SK-N-SH treated with all-trans-retinoic acid at 6 μM for 48 hours (cell line): Measurements from ENCODE around the gene PEX26.

ENCODE experiments used
- ARNTL ChIP-seq: fragments of 450-650 bp; formaldehyde crosslinking; IDR thresholded peaks from 2 replicates; pipeline ENCODE4 v1.5.0; 2020; ENCODE audit warnings: low read depth, mild to moderate bottlenecking, moderate library complexity, borderline replicate concordance
- ESRRG ChIP-seq: fragments of 250-450 bp; sonication (Bioruptor Pico); IDR thresholded peaks from 2 replicates; pipeline ENCODE4 v1.6.1; 2021; ENCODE audit warnings: mild to moderate bottlenecking
- PPARA ChIP-seq: fragments of 250-450 bp; sonication (Bioruptor Pico); IDR thresholded peaks from 2 replicates; pipeline ENCODE4 v1.5.0; 2020; ENCODE audit warnings: mild to moderate bottlenecking, borderline replicate concordance
- RARB ChIP-seq: fragments of 250-450 bp; sonication (Bioruptor Pico); IDR thresholded peaks from 2 replicates; pipeline ENCODE4 v1.8.0; 2021; ENCODE audit warnings: mild to moderate bottlenecking, moderate library complexity
- TCF4 ChIP-seq: fragments of 250-450 bp; sonication (Bioruptor Pico); IDR thresholded peaks from 2 replicates; pipeline ENCODE4 v1.8.0; 2021; ENCODE audit warnings: mild to moderate bottlenecking, moderate library complexity, borderline replicate concordance
- ZFP30 ChIP-seq: fragments of 450-650 bp; formaldehyde crosslinking; IDR thresholded peaks from 2 replicates; pipeline ENCODE4 v1.5.0; 2022; ENCODE audit warnings: mild to moderate bottlenecking, moderate library complexity
- ZNF70 ChIP-seq: fragments of 450-650 bp; formaldehyde crosslinking; IDR thresholded peaks from 2 replicates; pipeline ENCODE4 v1.5.0; 2020; ENCODE audit warnings: mild to moderate bottlenecking, moderate library complexity
- TF ChIP-seq, protein P1 (sequence below): fragments of 250-450 bp; sonication (Bioruptor Pico); IDR thresholded peaks from 2 replicates; pipeline ENCODE4 v1.8.0; 2020; ENCODE audit warnings: mild to moderate bottlenecking, moderate library complexity, borderline replicate concordance
- TF ChIP-seq, protein P2 (sequence below): fragments of 250-450 bp; sonication (Bioruptor Pico); IDR thresholded peaks from 2 replicates; pipeline ENCODE4 v1.8.0; 2021; ENCODE audit warnings: low read depth, mild to moderate bottlenecking, moderate library complexity, borderline replicate concordance
- TF ChIP-seq, protein P3 (sequence below): fragments of 250-450 bp; sonication (Bioruptor Pico); IDR thresholded peaks from 2 replicates; pipeline ENCODE4 v1.5.0; 2020; ENCODE audit warnings: mild to moderate bottlenecking, moderate library complexity

DNA sequence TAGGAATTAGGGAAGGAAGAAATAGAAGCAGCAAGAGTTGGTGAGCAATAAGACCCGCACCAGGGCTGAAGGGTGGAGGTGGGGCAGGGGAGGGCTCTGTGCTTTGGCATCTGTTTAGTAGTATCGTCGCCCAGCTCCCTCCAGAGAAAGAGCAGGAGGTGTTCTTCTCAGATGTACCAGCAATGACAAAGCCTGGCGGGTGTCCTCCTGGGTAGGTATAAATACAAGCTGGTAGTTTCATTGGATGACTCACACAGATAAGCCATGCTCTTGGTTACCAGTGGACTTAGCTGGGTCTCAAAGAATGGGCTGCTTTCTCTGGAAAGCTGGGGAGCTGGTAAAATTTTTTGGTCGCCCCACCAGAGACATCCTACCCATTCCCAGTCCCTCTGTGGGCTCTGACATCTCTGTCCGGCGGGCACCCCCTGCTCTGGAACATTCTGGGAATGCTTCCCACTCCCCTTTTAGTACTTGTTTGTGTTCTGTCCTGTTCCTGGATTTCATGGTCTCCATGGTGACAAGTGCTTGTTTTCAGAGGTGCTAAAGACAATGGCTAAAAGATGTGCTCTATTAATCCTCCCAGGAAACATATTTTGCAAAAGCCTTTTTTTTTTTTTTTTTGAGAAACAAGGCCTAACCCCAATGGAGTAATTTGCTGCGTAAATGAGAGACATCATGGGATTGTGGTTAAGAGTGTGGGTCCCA lies 17.5 kb downstream of the PEX26 start:
- no peak for TF ChIP-seq ZNF70
- TF ChIP-seq PPARA (CRISPR knock-in tag) = no peak
- TF ChIP-seq TCF4 (CRISPR knock-in tag) = no peak
- no peak for TF ChIP-seq ESRRG (CRISPR knock-in tag)
- TF ChIP-seq, protein P1, sequence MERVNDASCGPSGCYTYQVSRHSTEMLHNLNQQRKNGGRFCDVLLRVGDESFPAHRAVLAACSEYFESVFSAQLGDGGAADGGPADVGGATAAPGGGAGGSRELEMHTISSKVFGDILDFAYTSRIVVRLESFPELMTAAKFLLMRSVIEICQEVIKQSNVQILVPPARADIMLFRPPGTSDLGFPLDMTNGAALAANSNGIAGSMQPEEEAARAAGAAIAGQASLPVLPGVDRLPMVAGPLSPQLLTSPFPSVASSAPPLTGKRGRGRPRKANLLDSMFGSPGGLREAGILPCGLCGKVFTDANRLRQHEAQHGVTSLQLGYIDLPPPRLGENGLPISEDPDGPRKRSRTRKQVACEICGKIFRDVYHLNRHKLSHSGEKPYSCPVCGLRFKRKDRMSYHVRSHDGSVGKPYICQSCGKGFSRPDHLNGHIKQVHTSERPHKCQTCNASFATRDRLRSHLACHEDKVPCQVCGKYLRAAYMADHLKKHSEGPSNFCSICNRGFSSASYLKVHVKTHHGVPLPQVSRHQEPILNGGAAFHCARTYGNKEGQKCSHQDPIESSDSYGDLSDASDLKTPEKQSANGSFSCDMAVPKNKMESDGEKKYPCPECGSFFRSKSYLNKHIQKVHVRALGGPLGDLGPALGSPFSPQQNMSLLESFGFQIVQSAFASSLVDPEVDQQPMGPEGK (CRISPR knock-in tag) = no peak
- TF ChIP-seq RARB (CRISPR knock-in tag) = no peak
- no peak for TF ChIP-seq ZFP30
- TF ChIP-seq, protein P2, sequence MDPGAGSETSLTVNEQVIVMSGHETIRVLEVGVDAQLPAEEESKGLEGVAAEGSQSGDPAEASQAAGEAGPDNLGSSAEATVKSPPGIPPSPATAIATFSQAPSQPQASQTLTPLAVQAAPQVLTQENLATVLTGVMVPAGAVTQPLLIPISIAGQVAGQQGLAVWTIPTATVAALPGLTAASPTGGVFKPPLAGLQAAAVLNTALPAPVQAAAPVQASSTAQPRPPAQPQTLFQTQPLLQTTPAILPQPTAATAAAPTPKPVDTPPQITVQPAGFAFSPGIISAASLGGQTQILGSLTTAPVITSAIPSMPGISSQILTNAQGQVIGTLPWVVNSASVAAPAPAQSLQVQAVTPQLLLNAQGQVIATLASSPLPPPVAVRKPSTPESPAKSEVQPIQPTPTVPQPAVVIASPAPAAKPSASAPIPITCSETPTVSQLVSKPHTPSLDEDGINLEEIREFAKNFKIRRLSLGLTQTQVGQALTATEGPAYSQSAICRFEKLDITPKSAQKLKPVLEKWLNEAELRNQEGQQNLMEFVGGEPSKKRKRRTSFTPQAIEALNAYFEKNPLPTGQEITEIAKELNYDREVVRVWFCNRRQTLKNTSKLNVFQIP (CRISPR knock-in tag) = no peak
- TF ChIP-seq ARNTL = no peak
- TF ChIP-seq, protein P3, sequence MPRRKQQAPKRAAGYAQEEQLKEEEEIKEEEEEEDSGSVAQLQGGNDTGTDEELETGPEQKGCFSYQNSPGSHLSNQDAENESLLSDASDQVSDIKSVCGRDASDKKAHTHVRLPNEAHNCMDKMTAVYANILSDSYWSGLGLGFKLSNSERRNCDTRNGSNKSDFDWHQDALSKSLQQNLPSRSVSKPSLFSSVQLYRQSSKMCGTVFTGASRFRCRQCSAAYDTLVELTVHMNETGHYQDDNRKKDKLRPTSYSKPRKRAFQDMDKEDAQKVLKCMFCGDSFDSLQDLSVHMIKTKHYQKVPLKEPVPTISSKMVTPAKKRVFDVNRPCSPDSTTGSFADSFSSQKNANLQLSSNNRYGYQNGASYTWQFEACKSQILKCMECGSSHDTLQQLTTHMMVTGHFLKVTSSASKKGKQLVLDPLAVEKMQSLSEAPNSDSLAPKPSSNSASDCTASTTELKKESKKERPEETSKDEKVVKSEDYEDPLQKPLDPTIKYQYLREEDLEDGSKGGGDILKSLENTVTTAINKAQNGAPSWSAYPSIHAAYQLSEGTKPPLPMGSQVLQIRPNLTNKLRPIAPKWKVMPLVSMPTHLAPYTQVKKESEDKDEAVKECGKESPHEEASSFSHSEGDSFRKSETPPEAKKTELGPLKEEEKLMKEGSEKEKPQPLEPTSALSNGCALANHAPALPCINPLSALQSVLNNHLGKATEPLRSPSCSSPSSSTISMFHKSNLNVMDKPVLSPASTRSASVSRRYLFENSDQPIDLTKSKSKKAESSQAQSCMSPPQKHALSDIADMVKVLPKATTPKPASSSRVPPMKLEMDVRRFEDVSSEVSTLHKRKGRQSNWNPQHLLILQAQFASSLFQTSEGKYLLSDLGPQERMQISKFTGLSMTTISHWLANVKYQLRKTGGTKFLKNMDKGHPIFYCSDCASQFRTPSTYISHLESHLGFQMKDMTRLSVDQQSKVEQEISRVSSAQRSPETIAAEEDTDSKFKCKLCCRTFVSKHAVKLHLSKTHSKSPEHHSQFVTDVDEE (CRISPR knock-in tag) = no peak
